H9 (cell line): Measurements from ENCODE around the gene USP49. TPM values are rescaled to one million over a fixed set of nuclear protein-coding genes. Genes with fewer than 3 reads are reported as not detected.
A peak's percentile ranks its signal among the peaks of the same experiment; 100 is the strongest.

Experiments used
- DNase-seq: peaks from one replicate; pipeline ENCODE4 v3.0.0-alpha.2; 2017
- H2AFZ ChIP-seq: one replicate; pipeline ENCODE4 v1.6.1; 2013; ENCODE audit warnings: mild to moderate bottlenecking, low read length, control low read depth, moderate library complexity
- H2AK5ac ChIP-seq: 2 replicates; pipeline ENCODE4 v1.6.1; 2013; ENCODE audit warnings: low read length, control low read depth, mixed read lengths; ENCODE audit not compliant: insufficient read length
- H2BK120ac ChIP-seq: one replicate; pipeline ENCODE4 v1.6.1; 2013; ENCODE audit warnings: low read depth, mild to moderate bottlenecking, low read length, control low read depth, inconsistent platforms; ENCODE audit not compliant: poor library complexity, severe bottlenecking
- H2BK12ac ChIP-seq: 2 replicates; pipeline ENCODE4 v1.6.1; 2013; ENCODE audit warnings: low read length, control low read depth, mixed read lengths, low read depth; ENCODE audit not compliant: insufficient read length
- H2BK15ac ChIP-seq: 2 replicates; pipeline ENCODE4 v1.6.1; 2013; ENCODE audit warnings: low read depth, low read length, control low read depth
- H2BK20ac ChIP-seq: one replicate; pipeline ENCODE4 v1.6.1; 2013; ENCODE audit warnings: low read depth, mild to moderate bottlenecking, low read length, control low read depth, inconsistent platforms; ENCODE audit not compliant: poor library complexity, severe bottlenecking
- H2BK5ac ChIP-seq: 2 replicates; pipeline ENCODE4 v1.6.1; 2013; ENCODE audit warnings: low read length, control low read depth, mixed read lengths; ENCODE audit not compliant: insufficient read length
- H3K14ac ChIP-seq: 2 replicates; pipeline ENCODE4 v1.6.1; 2013; ENCODE audit warnings: low read length, control low read depth; ENCODE audit not compliant: insufficient read depth
- H3K18ac ChIP-seq: 2 replicates; pipeline ENCODE4 v1.6.1; 2013; ENCODE audit warnings: low read depth, mild to moderate bottlenecking, mixed read lengths, low read length, control low read depth; ENCODE audit not compliant: insufficient read length
- H3K23ac ChIP-seq: 2 replicates; pipeline ENCODE4 v1.6.1; 2013; ENCODE audit warnings: low read length, control low read depth, mixed read lengths, low read depth; ENCODE audit not compliant: insufficient read length
- H3K23me2 ChIP-seq: 2 replicates; pipeline ENCODE4 v1.6.1; 2013; ENCODE audit warnings: low read depth, mild to moderate bottlenecking, mixed read lengths, low read length, control low read depth; ENCODE audit not compliant: insufficient read length, poor library complexity, severe bottlenecking
- H3K27ac ChIP-seq: 2 replicates; pipeline ENCODE4 v1.5.1; 2013; ENCODE audit warnings: low read length, control low read depth, mixed read lengths, low read depth; ENCODE audit not compliant: insufficient read length
- H3K27me3 ChIP-seq: 2 replicates; pipeline ENCODE4 v1.6.1; 2013; ENCODE audit warnings: low read length, control low read depth, inconsistent platforms; ENCODE audit not compliant: insufficient read depth
- H3K4ac ChIP-seq: 2 replicates; pipeline ENCODE4 v1.6.1; 2013; ENCODE audit warnings: low read depth, mild to moderate bottlenecking, control low read depth, inconsistent platforms, low read length, moderate library complexity
- H3K4me1 ChIP-seq: 2 replicates; pipeline ENCODE4 v1.6.1; 2013; ENCODE audit warnings: low read length, control low read depth, inconsistent platforms; ENCODE audit not compliant: insufficient read depth
- H3K4me2 ChIP-seq: 2 replicates; pipeline ENCODE4 v1.6.1; 2013; ENCODE audit warnings: low read length, control low read depth, mixed read lengths; ENCODE audit not compliant: insufficient read length, insufficient read depth
- H3K56ac ChIP-seq: 2 replicates; pipeline ENCODE4 v1.6.1; 2013; ENCODE audit warnings: low read depth, mild to moderate bottlenecking, mixed read lengths, low read length, control low read depth; ENCODE audit not compliant: insufficient read length
- H3K79me1 ChIP-seq: 2 replicates; pipeline ENCODE4 v1.6.1; 2013; ENCODE audit warnings: low read depth, mild to moderate bottlenecking, moderate library complexity, low read length, control low read depth, inconsistent platforms; ENCODE audit not compliant: insufficient read depth, poor library complexity, severe bottlenecking
- H3K79me2 ChIP-seq: 2 replicates; pipeline ENCODE4 v1.6.1; 2013; ENCODE audit warnings: low read length, control low read depth, inconsistent platforms; ENCODE audit not compliant: insufficient read depth
- H3K9ac ChIP-seq: 2 replicates; pipeline ENCODE4 v1.6.1; 2013; ENCODE audit warnings: low read length, control low read depth, mixed read lengths; ENCODE audit not compliant: insufficient read length; ENCODE audit errors: extremely low read depth
- H3K9me3 ChIP-seq: one replicate; pipeline ENCODE4 v1.6.1; 2013; ENCODE audit warnings: low read depth, low read length, inconsistent platforms; ENCODE audit not compliant: control insufficient read depth
- H3T11ph ChIP-seq: one replicate; pipeline ENCODE4 v1.6.1; 2013; ENCODE audit warnings: mild to moderate bottlenecking, low read length, control low read depth, inconsistent platforms
- H4K20me1 ChIP-seq: one replicate; pipeline ENCODE4 v1.6.1; 2013; ENCODE audit not compliant: control insufficient read depth, insufficient read length, insufficient read depth
- H4K5ac ChIP-seq: 2 replicates; pipeline ENCODE4 v1.6.1; 2013; ENCODE audit warnings: low read depth, mild to moderate bottlenecking, mixed read lengths, low read length, control low read depth; ENCODE audit not compliant: insufficient read length
- H4K8ac ChIP-seq: replicated peaks from 2 replicates; pipeline ENCODE4 v1.6.1; 2013; ENCODE audit warnings: low read length, control low read depth, mixed read lengths, low read depth; ENCODE audit not compliant: insufficient read length
- H4K91ac ChIP-seq: 2 replicates; pipeline ENCODE4 v1.6.1; 2013; ENCODE audit warnings: low read depth, mild to moderate bottlenecking, moderate library complexity, mixed read lengths, low read length, control low read depth; ENCODE audit not compliant: insufficient read length
- H3K27ac Mint-ChIP-seq, 3 experiments: 2 replicates in 2 of 3; 3 replicates in 1 of 3; pipeline ENCODE4 v1.8.0; 2020 to 2021; ENCODE audit warnings: mixed read lengths in 3 of 3, mild to moderate bottlenecking in 1 of 3, moderate library complexity in 1 of 3
- H3K27me3 Mint-ChIP-seq: 2 replicates; pipeline ENCODE4 v1.8.0; 2021; ENCODE audit warnings: low read depth, mild to moderate bottlenecking, moderate library complexity, mixed read lengths
- H3K36me3 Mint-ChIP-seq, 3 experiments: 2 replicates in 2 of 3; 3 replicates in 1 of 3; pipeline ENCODE4 v1.8.0; 2020 to 2021; ENCODE audit warnings: low read depth in 3 of 3, mixed read lengths in 3 of 3; ENCODE audit not compliant: insufficient read depth in 1 of 3
- H3K4me1 Mint-ChIP-seq, 2 experiments: 2 replicates each; pipeline ENCODE4 v1.8.0; 2020; ENCODE audit warnings: mixed read lengths in 2 of 2
- H3K4me3 Mint-ChIP-seq, 2 experiments: 2 replicates in 1 of 2; 3 replicates in 1 of 2; pipeline ENCODE4 v1.8.0; 2020 to 2021; ENCODE audit warnings: mild to moderate bottlenecking in 2 of 2, mixed read lengths in 2 of 2, moderate library complexity in 1 of 2
- H3K9me3 Mint-ChIP-seq, 2 experiments: 2 replicates in 1 of 2; 3 replicates in 1 of 2; pipeline ENCODE4 v1.8.0; 2020; ENCODE audit warnings: mild to moderate bottlenecking in 2 of 2, mixed read lengths in 2 of 2, moderate library complexity in 1 of 2
- WGBS: extraction: QIAGEN DNeasy Blood & Tissue Kit; methylation state at CpG from one replicate; pipeline ENCODE4 v1.1.7; 2013; ENCODE audit warnings: missing lambda C conversion rate, low lambda C conversion rate, mixed read lengths; ENCODE audit not compliant: insufficient read length; ENCODE audit errors: extremely low coverage; 5-methylcytosine and 5-hydroxymethylcytosine counted together
- total RNA-seq: library from RNA; stranded (reverse); gene quantifications from 2 replicates; pipeline ENCODE4 v1.2.1, GENCODE V29; 2021
- TF ChIP-seq, protein P1 (sequence below): fragments of 200-600 bp; sonication (generic); conservative IDR thresholded peaks from 3 replicates; pipeline ENCODE4 v1.8.0; 2021; ENCODE audit warnings: antibody characterized with exemption, mild to moderate bottlenecking

The USP49 gene
- total RNA-seq, 1 experiment from 2014 or later = 19.0 TPM

DNA sequence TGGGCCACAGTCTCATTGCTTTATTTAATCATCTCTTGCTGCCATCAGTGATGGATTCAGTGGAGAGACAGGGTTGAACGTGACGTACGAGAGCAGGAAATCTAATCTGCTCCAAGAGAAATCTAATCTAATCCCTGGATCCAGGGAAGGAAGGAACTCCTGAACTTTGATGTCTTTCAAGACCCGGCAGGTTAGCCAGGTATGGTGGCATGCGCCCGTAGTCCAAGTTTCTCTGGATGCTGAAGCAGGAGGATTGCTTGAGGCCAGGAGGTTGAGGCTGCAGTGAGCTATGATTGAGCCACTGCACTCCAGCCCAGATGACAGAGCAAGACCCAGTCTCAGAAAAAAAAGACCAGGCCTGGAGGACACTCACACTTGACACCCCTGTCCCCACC, 136.5 kb downstream of the USP49 start:
- peaks cover 19% of the 10 kb centered on the region for H3K27me3 Mint-ChIP-seq
- Histone ChIP-seq H3K56ac (no peak overlapping the region), H4K20me1 (no peaks in the 10 kb centered on the region), H3K27ac (no peak overlapping the region), H4K8ac (no peak overlapping the region), H2BK120ac (no peak overlapping the region), H3K18ac (no peak overlapping the region), H3K4ac (no peak overlapping the region), H3K9ac (no peak overlapping the region), H3K4me1 (no peaks in the 10 kb centered on the region), H3K14ac (no peak overlapping the region), H3K4me2 (no peak overlapping the region), H3K79me1 (no peaks in the 10 kb centered on the region), H2BK15ac (no peak overlapping the region), H2BK5ac (no peak overlapping the region), H2AK5ac (no peak overlapping the region), H3K23me2 (no peaks in the 10 kb centered on the region), H4K5ac (no peak overlapping the region), H3K79me2 (no peaks in the 10 kb centered on the region), H2BK12ac (no peak overlapping the region), H3K9me3 (no peaks in the 10 kb centered on the region), H3T11ph (no peak overlapping the region), H3K27me3 (no peaks in the 10 kb centered on the region), H4K91ac (no peak overlapping the region), H3K23ac (no peak overlapping the region), H2AFZ (no peak overlapping the region), H2BK20ac (no peak overlapping the region)
- H3K4me3 Mint-ChIP-seq = no peak overlapping the region
- H3K36me3 Mint-ChIP-seq = no peaks in the 10 kb centered on the region
- no CpG with 5 or more reads among the region's 6 CpGs for WGBS
- DNase-seq = no peak
- peaks cover 5 to 9% of the 10 kb centered on the region in 2 experiments; a peak in 3 of 4 replicates for H3K4me1 Mint-ChIP-seq
- TF ChIP-seq, protein P1, sequence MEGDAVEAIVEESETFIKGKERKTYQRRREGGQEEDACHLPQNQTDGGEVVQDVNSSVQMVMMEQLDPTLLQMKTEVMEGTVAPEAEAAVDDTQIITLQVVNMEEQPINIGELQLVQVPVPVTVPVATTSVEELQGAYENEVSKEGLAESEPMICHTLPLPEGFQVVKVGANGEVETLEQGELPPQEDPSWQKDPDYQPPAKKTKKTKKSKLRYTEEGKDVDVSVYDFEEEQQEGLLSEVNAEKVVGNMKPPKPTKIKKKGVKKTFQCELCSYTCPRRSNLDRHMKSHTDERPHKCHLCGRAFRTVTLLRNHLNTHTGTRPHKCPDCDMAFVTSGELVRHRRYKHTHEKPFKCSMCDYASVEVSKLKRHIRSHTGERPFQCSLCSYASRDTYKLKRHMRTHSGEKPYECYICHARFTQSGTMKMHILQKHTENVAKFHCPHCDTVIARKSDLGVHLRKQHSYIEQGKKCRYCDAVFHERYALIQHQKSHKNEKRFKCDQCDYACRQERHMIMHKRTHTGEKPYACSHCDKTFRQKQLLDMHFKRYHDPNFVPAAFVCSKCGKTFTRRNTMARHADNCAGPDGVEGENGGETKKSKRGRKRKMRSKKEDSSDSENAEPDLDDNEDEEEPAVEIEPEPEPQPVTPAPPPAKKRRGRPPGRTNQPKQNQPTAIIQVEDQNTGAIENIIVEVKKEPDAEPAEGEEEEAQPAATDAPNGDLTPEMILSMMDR = no peak
- no peaks in the 10 kb centered on the region for H3K9me3 Mint-ChIP-seq
- peak overlapping the region in 1 of 3 experiments; percentile 31; a peak in 1 of 7 replicates for H3K27ac Mint-ChIP-seq
